HG03064 (cell line): Measurements from ENCODE around the gene CENATAC.
A peak's percentile ranks its signal among the peaks of the same experiment; 100 is the strongest.
"Not testable (repeated sequence)": the region's sequence is repeated elsewhere in the genome, so short reads cannot be mapped to it uniquely, and the experiment has no call there.

Source experiments
- ATAC-seq: cut with Tn5 transposase; IDR thresholded peaks from one replicate; pipeline ENCODE4 v1.9.1; 2021; ENCODE audit warnings: low read depth; ENCODE audit not compliant: unreplicated experiment

The CENATAC gene

GRCh38 chr11:119025978-119026766 lies 28.2 kb downstream of the CENATAC start:
- no peak for ATAC-seq

- ATAC-seq, result no peak
Measured at GRCh38 chr11:119026970-119027369, 29.0 kb downstream of the CENATAC start.

- ATAC-seq, result no peak
Measured at GRCh38 chr11:119027561-119028345, 29.8 kb downstream of the CENATAC start.

- ATAC-seq, result no peak
Measured at GRCh38 chr11:119028346-119029068, 30.6 kb downstream of the CENATAC start.

- no peak for ATAC-seq
Measured at GRCh38 chr11:119029069-119029339, 31.1 kb downstream of the CENATAC start.

- no peak for ATAC-seq
Measured at GRCh38 chr11:119029340-119030028, 31.5 kb downstream of the CENATAC start.

- peak; percentile 16 for ATAC-seq
Measured at GRCh38 chr11:119030029-119030328, 32.0 kb downstream of the CENATAC start.

- peak; percentile 79 for ATAC-seq
Measured at GRCh38 chr11:119030329-119031047, 32.5 kb downstream of the CENATAC start, which contains the start of gene SLC37A4. TSS of gene SLC37A4 (minus strand) at chr11:119030877.

- ATAC-seq, result no peak
Measured at GRCh38 chr11:119031912-119032280, 34.0 kb downstream of the CENATAC start.

- not testable (repeated sequence) for ATAC-seq
Measured at GRCh38 chr11:119033421-119033820, 35.5 kb downstream of the CENATAC start.

- no peak for ATAC-seq
Measured at GRCh38 chr11:119034813-119035212, 36.9 kb downstream of the CENATAC start.

- ATAC-seq, result no peak
Measured at GRCh38 chr11:119038884-119039283, 40.9 kb downstream of the CENATAC start.

- not testable (repeated sequence) for ATAC-seq
Measured at GRCh38 chr11:119039471-119039870, 41.5 kb downstream of the CENATAC start.

GRCh38 chr11:119041821-119042514 lies 44.0 kb downstream of the CENATAC start:
- no peak for ATAC-seq

GRCh38 chr11:119042927-119043326 lies 45.0 kb downstream of the CENATAC start:
- no peak for ATAC-seq

GRCh38 chr11:119044708-119045107 lies 46.8 kb downstream of the CENATAC start:
- no peak for ATAC-seq

- no peak for ATAC-seq
Measured at GRCh38 chr11:119046489-119046888, 48.6 kb downstream of the CENATAC start.

- no peak for ATAC-seq
Measured at GRCh38 chr11:119047205-119047604, 49.3 kb downstream of the CENATAC start.

- ATAC-seq, result no peak
Measured at GRCh38 chr11:119048644-119049043, 50.7 kb downstream of the CENATAC start.

GRCh38 chr11:119049081-119049480 lies 51.1 kb downstream of the CENATAC start:
- ATAC-seq, result no peak
